H1 (cell line): ENCODE measurements around the gene FBLN5. TPM values are rescaled to one million over a fixed set of nuclear protein-coding genes. Genes with fewer than 3 reads are reported as not detected.

Experiments used
- CTCF ChIA-PET: fragments of 300-600 bp; sonication (Branson Sonifier 250); formaldehyde crosslinking; loops from one replicate; lab custom pipeline; 2021; ENCODE audit not compliant: partially characterized antibody; lab: Charles Lee
- POLR2A ChIA-PET: fragments of 300-600 bp; sonication (Branson Sonifier 250); formaldehyde crosslinking; loops from one replicate; lab custom pipeline; 2021; ENCODE audit warnings: inconsistent platforms; ENCODE audit not compliant: partially characterized antibody; lab: Charles Lee
- DNase-seq, 2 experiments: peaks; one replicate each; pipeline versions ENCODE4 v3.0.0 to v3.0.0-alpha.2; 2010 to 2022; ENCODE audit warnings: low spot score in 2 of 2, low read depth in 1 of 2, mixed read lengths in 1 of 2
- FAIRE-seq: peaks from 2 replicates; lab custom pipeline; 2011; peaks lifted over from hg19 to GRCh38; lab: Jason Lieb, UNC
- H2AFZ ChIP-seq: 2 replicates; pipeline ENCODE4 v1.8.1; 2012; ENCODE audit warnings: low read length, inconsistent platforms
- H2AK5ac ChIP-seq: 2 replicates; pipeline ENCODE4 v1.6.1; 2013; ENCODE audit warnings: low read depth, low read length
- H2BK120ac ChIP-seq: replicated peaks from 2 replicates; pipeline ENCODE3; 2013; ENCODE audit warnings: low read depth, low read length, inconsistent platforms
- H2BK12ac ChIP-seq: 2 replicates; pipeline ENCODE4 v1.6.1; 2013; ENCODE audit warnings: low read depth, low read length
- H2BK15ac ChIP-seq: 2 replicates; pipeline ENCODE4 v1.6.1; 2013; ENCODE audit warnings: low read length
- H2BK20ac ChIP-seq: 2 replicates; pipeline ENCODE4 v1.6.1; 2013; ENCODE audit warnings: low read length
- H2BK5ac ChIP-seq: 2 replicates; pipeline ENCODE4 v1.6.1; 2013; ENCODE audit warnings: low read depth, low read length
- H3K14ac ChIP-seq: 2 replicates; pipeline ENCODE4 v1.6.1; 2013; ENCODE audit warnings: inconsistent platforms; ENCODE audit not compliant: insufficient read length
- H3K18ac ChIP-seq: 2 replicates; pipeline ENCODE4 v1.6.1; 2013; ENCODE audit warnings: low read length; ENCODE audit errors: extremely low read depth
- H3K23ac ChIP-seq: 2 replicates; pipeline ENCODE4 v1.6.1; 2013; ENCODE audit warnings: inconsistent platforms; ENCODE audit not compliant: insufficient read length
- H3K23me2 ChIP-seq: 2 replicates; pipeline ENCODE4 v1.6.1; 2013; ENCODE audit warnings: low read depth, low read length
- H3K27ac ChIP-seq: 2 replicates; pipeline ENCODE4 v1.6.1; 2011; ENCODE audit warnings: low read depth, low read length, inconsistent platforms
- H3K27me3 ChIP-seq, 4 experiments: replicated peaks in 1 of 4; 1 replicate in 1 of 4; 2 replicates in 3 of 4; pipeline versions ENCODE4 v1.6.1 to v1.8.1; 2011 to 2013; ENCODE audit warnings: low read length in 3 of 4, mild to moderate bottlenecking in 3 of 4, inconsistent platforms in 2 of 4, mixed read lengths in 2 of 4, moderate library complexity in 1 of 4; ENCODE audit not compliant: control insufficient read depth in 3 of 4, insufficient read depth in 3 of 4; ENCODE audit errors: extremely low read depth in 1 of 4
- H3K36me3 ChIP-seq, 4 experiments: 2 replicates each; pipeline versions ENCODE4 v1.6.1 to v1.8.1; 2011 to 2013; ENCODE audit warnings: mild to moderate bottlenecking in 4 of 4, low read length in 3 of 4, moderate library complexity in 2 of 4, control low read depth in 1 of 4, inconsistent platforms in 1 of 4; ENCODE audit not compliant: insufficient read depth in 4 of 4, control insufficient read depth in 2 of 4
- H3K4ac ChIP-seq: replicated peaks from 2 replicates; pipeline ENCODE3; 2013; ENCODE audit warnings: low read length, low read depth, mixed read lengths, inconsistent platforms; ENCODE audit not compliant: insufficient read length
- H3K4me1 ChIP-seq, 4 experiments: replicated peaks in 1 of 4; 1 replicate in 1 of 4; 2 replicates in 3 of 4; pipeline versions ENCODE4 v1.6.1 to v1.8.1; 2011 to 2013; ENCODE audit warnings: low read length in 3 of 4, inconsistent platforms in 2 of 4, mixed read lengths in 1 of 4; ENCODE audit not compliant: insufficient read depth in 4 of 4, control insufficient read depth in 3 of 4
- H3K4me2 ChIP-seq, 2 experiments: 2 replicates each; pipeline versions ENCODE4 v1.6.1 to v1.8.1; 2011 to 2013; ENCODE audit warnings: low read depth in 2 of 2, low read length in 2 of 2, control low read depth in 1 of 2, inconsistent platforms in 1 of 2, mild to moderate bottlenecking in 1 of 2; ENCODE audit not compliant: insufficient read depth in 1 of 2
- H3K4me3 ChIP-seq, 4 experiments: fragments of 200-600, 300-600 bp in 1 of 4; sonication (generic), shearing (Covaris generic), sonication (Bioruptor Twin) in 1 of 4; 2 replicates each; pipeline versions ENCODE4 v1.5.1 to v1.8.1; 2011 to 2016; ENCODE audit warnings: low read length in 4 of 4, low read depth in 3 of 4, control low read depth in 2 of 4, inconsistent platforms in 2 of 4, mild to moderate bottlenecking in 2 of 4, mixed read lengths in 1 of 4, moderate library complexity in 1 of 4; ENCODE audit not compliant: insufficient read depth in 2 of 4; ENCODE audit errors: extremely low read depth in 1 of 4
- H3K56ac ChIP-seq: replicated peaks from 2 replicates; pipeline ENCODE3; 2013; ENCODE audit warnings: low read depth, mild to moderate bottlenecking, mixed read lengths, low read length, inconsistent platforms; ENCODE audit not compliant: insufficient read length
- H3K79me1 ChIP-seq: 2 replicates; pipeline ENCODE4 v1.6.1; 2013; ENCODE audit warnings: low read depth, low read length, control low read depth
- H3K79me2 ChIP-seq, 2 experiments: 2 replicates each; pipeline versions ENCODE4 v1.6.1 to v1.8.1; 2012 to 2013; ENCODE audit warnings: low read length in 2 of 2, mild to moderate bottlenecking in 2 of 2, inconsistent platforms in 1 of 2; ENCODE audit not compliant: insufficient read depth in 2 of 2, control insufficient read depth in 1 of 2
- H3K9ac ChIP-seq, 4 experiments: replicated peaks in 1 of 4; 1 replicate in 1 of 4; 2 replicates in 3 of 4; pipeline versions ENCODE4 v1.6.1 to v1.8.1; 2011 to 2013; ENCODE audit warnings: low read depth in 3 of 4, low read length in 3 of 4, control low read depth in 2 of 4, mild to moderate bottlenecking in 2 of 4, moderate library complexity in 2 of 4, inconsistent platforms in 1 of 4; ENCODE audit errors: extremely low read depth in 1 of 4
- H3K9me3 ChIP-seq, 2 experiments: 2 replicates each; pipeline versions ENCODE4 v1.6.1 to v1.8.1; 2012 to 2013; ENCODE audit warnings: mild to moderate bottlenecking in 2 of 2, moderate library complexity in 2 of 2, control low read depth in 1 of 2, inconsistent platforms in 1 of 2, low read depth in 1 of 2, low read length in 1 of 2, mixed read lengths in 1 of 2; ENCODE audit not compliant: insufficient read depth in 2 of 2
- H4K20me1 ChIP-seq, 2 experiments: replicated peaks in 1 of 2; 2 replicates each; pipeline versions ENCODE3 to v1.8.1; 2011 to 2013; ENCODE audit warnings: inconsistent platforms in 2 of 2, low read length in 2 of 2, mild to moderate bottlenecking in 1 of 2; ENCODE audit not compliant: insufficient read depth in 2 of 2, control insufficient read depth in 1 of 2
- H4K5ac ChIP-seq: 2 replicates; pipeline ENCODE4 v1.6.1; 2013; ENCODE audit warnings: low read length, low read depth, mixed read lengths, inconsistent platforms; ENCODE audit not compliant: insufficient read length
- H4K8ac ChIP-seq: 2 replicates; pipeline ENCODE4 v1.8.0; 2013; ENCODE audit warnings: mild to moderate bottlenecking, moderate library complexity, low read length, inconsistent platforms; ENCODE audit not compliant: insufficient read depth; ENCODE audit errors: extremely low read depth
- H4K91ac ChIP-seq: replicated peaks from 2 replicates; pipeline ENCODE3; 2013; ENCODE audit warnings: low read length, mixed read lengths, inconsistent platforms; ENCODE audit not compliant: insufficient read length
- EGR1 ChIP-seq: IDR thresholded peaks from 2 replicates; pipeline ENCODE4 v1.6.1; 2011; ENCODE audit warnings: low read depth, low read length, borderline replicate concordance
- KDM4A ChIP-seq: IDR thresholded peaks from one replicate; pipeline ENCODE4 v1.7.1; 2012; ENCODE audit warnings: low read depth, mild to moderate bottlenecking, moderate library complexity, low read length, inconsistent platforms; ENCODE audit not compliant: severe bottlenecking
- MAX ChIP-seq: IDR thresholded peaks from 2 replicates; pipeline ENCODE4 v1.6.1; 2012; ENCODE audit warnings: inconsistent platforms
- RBBP5 ChIP-seq: IDR thresholded peaks from 2 replicates; pipeline ENCODE4 v1.7.1; 2012; ENCODE audit warnings: low read depth, mild to moderate bottlenecking, inconsistent platforms, low read length, moderate library complexity, borderline replicate concordance
- SAP30 ChIP-seq: fragments of 300-600 bp; sonication (generic); IDR thresholded peaks from 2 replicates; pipeline ENCODE4 v1.7.1; 2012; ENCODE audit warnings: low read length, moderate library complexity, mild to moderate bottlenecking, inconsistent platforms; ENCODE audit not compliant: insufficient read depth, insufficient replicate concordance
- SP4 ChIP-seq: IDR thresholded peaks from 2 replicates; pipeline ENCODE4 v1.6.1; 2012; ENCODE audit warnings: low read length, inconsistent platforms
- TAF7 ChIP-seq: optimal IDR thresholded peaks from 2 replicates; pipeline ENCODE3; 2011; ENCODE audit warnings: low read depth, mild to moderate bottlenecking, inconsistent platforms, low read length, moderate library complexity, borderline replicate concordance
- WGBS, 2 experiments: shearing (Covaris generic) in 1 of 2; methylation state at CpG; one replicate each; pipeline versions ENCODE4 v1.1.6 to v1.1.7; 2013 to 2015; ENCODE audit warnings: low lambda C conversion rate in 2 of 2, mixed read lengths in 2 of 2, inconsistent platforms in 1 of 2, low coverage in 1 of 2, missing lambda C conversion rate in 1 of 2; ENCODE audit not compliant: insufficient replicate concordance in 2 of 2, insufficient coverage in 1 of 2, insufficient read length in 1 of 2; ENCODE audit errors: extremely low coverage in 1 of 2, missing lambda C conversion rate in 1 of 2; 5-methylcytosine and 5-hydroxymethylcytosine counted together
- polyA plus RNA-seq, 7 experiments: library from polyadenylated mRNA; depleted of rRNA in 3 of 7; stranded (reverse) in 5 of 7; unstranded in 2 of 7; fragments of >200 nt in 5 of 7; fragments of 200-250 nt in 2 of 7; gene quantifications; 1 replicate in 5 of 7; 2 replicates in 1 of 7; 4 replicates in 1 of 7; pipeline versions ENCODE4 v1.2.1 to v1.2.3, GENCODE V29; 2011 to 2013; ENCODE audit warnings: missing spikeins in 2 of 7, mixed read lengths in 2 of 7
- total RNA-seq: library from RNA; stranded (reverse); fragmentation: NEBNext Ultra II Directional; extraction: Animal tissue kit (Norgen Biotek cat#: 25700); gene quantifications from 2 replicates; pipeline ENCODE4 v1.2.1, GENCODE V29; 2021
- TF ChIP-seq, protein P1 (sequence below), 3 experiments: IDR thresholded peaks; 1 replicate in 2 of 3; 2 replicates in 1 of 3; pipeline versions ENCODE4 v1.5.1 to v1.6.1; 2011; ENCODE audit warnings: low read length in 3 of 3, mild to moderate bottlenecking in 3 of 3, inconsistent platforms in 2 of 3, low read depth in 1 of 3, moderate library complexity in 1 of 3; ENCODE audit not compliant: insufficient read depth in 1 of 3; ENCODE audit errors: control extremely low read depth in 1 of 3

The FBLN5 gene
- total and polyA plus RNA-seq, 2 of the 8 experiments (the other 6 are each of a cell fraction or from before 2014, with no cell fraction given): 0.88 to 3.5 TPM

GRCh38 chr14:91872517-91873470, 74.7 kb downstream of the FBLN5 start:
- Histone ChIP-seq H3K36me3 (no peaks in the 10 kb centered on the region), H3K27ac (no peak overlapping the region), H2BK5ac (no peak overlapping the region), H2BK120ac (no peak overlapping the region), H3K18ac (no peak overlapping the region), H3K79me2 (no peaks in the 10 kb centered on the region), H3K9me3 (no peaks in the 10 kb centered on the region), H4K8ac (no peak overlapping the region; the same call in 1 of the 2 replicates), H3K27me3 (no peaks in the 10 kb centered on the region), H2BK12ac (no peak overlapping the region), H3K4me1 (no peaks in the 10 kb centered on the region), H4K91ac (no peak overlapping the region), H3K23me2 (no peaks in the 10 kb centered on the region), H2BK15ac (no peak overlapping the region), H2BK20ac (no peak overlapping the region), H3K9ac (no peak overlapping the region), H2AK5ac (no peak overlapping the region), H3K79me1 (no peaks in the 10 kb centered on the region), H3K4me2 (no peak overlapping the region), H3K23ac (no peak overlapping the region), H4K5ac (no peak overlapping the region), H3K14ac (no peak overlapping the region), H3K4ac (no peak overlapping the region), H2AFZ (no peak overlapping the region), H4K20me1 (no peaks in the 10 kb centered on the region), H3K56ac (no peak overlapping the region), H3K4me3 (no peak overlapping the region)
- FAIRE-seq (no peak), DNase-seq (no peak)
- POLR2A ChIA-PET: no interaction called here
- WGBS, 2 experiments: 87% methylated on average over 15 of the region's 15 CpGs; no CpG with 5 or more reads in 1 of the 2 experiments
- CTCF ChIA-PET: interaction anchor here (1.3 to 3.1 kb wide), 4 partner anchors 10 to 38 kb away, joined by 3 to 10 read pairs (median 6); no protein-coding TSS in a partner anchor
- TF ChIP-seq MAX (no peak), SP4 (no peak), RBBP5 (no peak), EGR1 (no peak), SAP30 (no peak), KDM4A (no peak), TAF7 (no peak)
- TF ChIP-seq, protein P1, sequence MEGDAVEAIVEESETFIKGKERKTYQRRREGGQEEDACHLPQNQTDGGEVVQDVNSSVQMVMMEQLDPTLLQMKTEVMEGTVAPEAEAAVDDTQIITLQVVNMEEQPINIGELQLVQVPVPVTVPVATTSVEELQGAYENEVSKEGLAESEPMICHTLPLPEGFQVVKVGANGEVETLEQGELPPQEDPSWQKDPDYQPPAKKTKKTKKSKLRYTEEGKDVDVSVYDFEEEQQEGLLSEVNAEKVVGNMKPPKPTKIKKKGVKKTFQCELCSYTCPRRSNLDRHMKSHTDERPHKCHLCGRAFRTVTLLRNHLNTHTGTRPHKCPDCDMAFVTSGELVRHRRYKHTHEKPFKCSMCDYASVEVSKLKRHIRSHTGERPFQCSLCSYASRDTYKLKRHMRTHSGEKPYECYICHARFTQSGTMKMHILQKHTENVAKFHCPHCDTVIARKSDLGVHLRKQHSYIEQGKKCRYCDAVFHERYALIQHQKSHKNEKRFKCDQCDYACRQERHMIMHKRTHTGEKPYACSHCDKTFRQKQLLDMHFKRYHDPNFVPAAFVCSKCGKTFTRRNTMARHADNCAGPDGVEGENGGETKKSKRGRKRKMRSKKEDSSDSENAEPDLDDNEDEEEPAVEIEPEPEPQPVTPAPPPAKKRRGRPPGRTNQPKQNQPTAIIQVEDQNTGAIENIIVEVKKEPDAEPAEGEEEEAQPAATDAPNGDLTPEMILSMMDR (IDR thresholded peaks at IDR 0.05; ENCODE audit: control extremely low read depth in 1 of 3, insufficient read depth in 1 of 3, low read depth in 1 of 3, low read length in 3 of 3): no peak
